ENCODE data around the gene ACKR3. TPM values are rescaled to one million over a fixed set of nuclear protein-coding genes. Genes with fewer than 3 reads are reported as not detected.

Gene ACKR3
- total and polyA plus RNA-seq, 2 donors (not counting 1 experiment from before 2014, with no cell fraction given), result 7.1 to 15.3 TPM

DNA sequence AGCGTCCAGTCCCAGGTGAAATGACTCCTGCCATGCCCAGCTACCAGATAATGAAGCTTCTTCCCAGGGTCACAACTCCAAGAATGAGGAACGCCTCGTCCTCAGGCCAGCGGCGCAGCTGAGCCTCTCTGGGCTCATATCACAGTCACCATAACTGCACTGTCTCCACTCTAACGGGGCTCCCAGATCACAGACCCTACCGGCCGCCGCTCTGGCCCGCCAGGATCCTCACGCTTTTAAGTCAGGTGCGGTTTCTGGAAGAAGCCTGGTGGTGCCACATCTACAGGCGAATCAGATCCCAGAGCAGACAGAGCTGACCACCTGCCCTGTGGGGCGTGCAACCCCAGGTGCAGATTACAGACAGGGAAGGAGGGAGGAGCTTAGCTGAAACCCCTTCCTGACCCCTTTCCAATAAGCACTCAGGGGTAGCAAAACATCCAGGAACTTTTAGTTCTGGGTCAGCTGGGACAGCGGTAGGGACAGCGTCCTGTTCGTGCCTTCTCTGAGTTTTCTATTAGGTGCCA, 3.7 kb upstream of the ACKR3 start:
- Mint-ChIP-seq H3K9me3 (ENCODE audit: insufficient read depth) (no peaks in the 10 kb centered on the region), H3K4me3 (peak overlapping the region; percentile 49), H3K4me1 (peaks cover 42% of the 10 kb centered on the region), H3K27ac (no peak overlapping the region), H3K27me3 (no peaks in the 10 kb centered on the region)
- Histone ChIP-seq H3K9me3 (ENCODE audit: control extremely low read depth in 1 of 3, control insufficient read depth in 2 of 3, insufficient read depth in 1 of 3, low read length in 2 of 3) (peaks cover 0 to 5% (median 0%) of the 10 kb centered on the region in 3 donors), H3K4me3 (ENCODE audit: control extremely low read depth in 1 of 5, extremely low read depth in 1 of 5, insufficient read depth in 1 of 5, low read depth in 2 of 5, low read length in 4 of 5) (no peak overlapping the region), H3K9ac (ENCODE audit: low read length) (no peak overlapping the region), H3K4me1 (ENCODE audit: control insufficient read depth in 2 of 2, insufficient read depth in 2 of 2, low read length in 2 of 2) (peaks cover 34 to 40% of the 10 kb centered on the region in 2 donors), H4K20me1 (ENCODE audit: control insufficient read depth, insufficient read depth, low read length, poor library complexity, severe bottlenecking) (no peaks in the 10 kb centered on the region), H3K79me2 (ENCODE audit: control insufficient read depth, insufficient read depth, low read length) (no peaks in the 10 kb centered on the region), H3K27me3 (replicated peaks in 1 of 4; ENCODE audit: control extremely low read depth in 1 of 4, control insufficient read depth in 3 of 4, insufficient read depth in 4 of 4, low read length in 3 of 4) (peaks cover 0 to 4% (median 0%) of the 10 kb centered on the region in 4 experiments), H3K36me3 (replicated peaks in 1 of 2; ENCODE audit: control extremely low read depth in 1 of 2, control insufficient read depth in 1 of 2, extremely low read depth in 1 of 2, insufficient read depth in 2 of 2, low read length in 1 of 2) (no peaks in the 10 kb centered on the region), H3K4me2 (replicated peaks; ENCODE audit: low read depth, low read length, poor library complexity, severe bottlenecking) (no peak overlapping the region), H3K27ac (ENCODE audit: low read length in 2 of 2) (no peak overlapping the region), H2AFZ (ENCODE audit: insufficient read depth, low read depth, low read length, poor library complexity, severe bottlenecking) (no peak overlapping the region)
- no peak for DNase-seq
- TF ChIP-seq, protein P1, sequence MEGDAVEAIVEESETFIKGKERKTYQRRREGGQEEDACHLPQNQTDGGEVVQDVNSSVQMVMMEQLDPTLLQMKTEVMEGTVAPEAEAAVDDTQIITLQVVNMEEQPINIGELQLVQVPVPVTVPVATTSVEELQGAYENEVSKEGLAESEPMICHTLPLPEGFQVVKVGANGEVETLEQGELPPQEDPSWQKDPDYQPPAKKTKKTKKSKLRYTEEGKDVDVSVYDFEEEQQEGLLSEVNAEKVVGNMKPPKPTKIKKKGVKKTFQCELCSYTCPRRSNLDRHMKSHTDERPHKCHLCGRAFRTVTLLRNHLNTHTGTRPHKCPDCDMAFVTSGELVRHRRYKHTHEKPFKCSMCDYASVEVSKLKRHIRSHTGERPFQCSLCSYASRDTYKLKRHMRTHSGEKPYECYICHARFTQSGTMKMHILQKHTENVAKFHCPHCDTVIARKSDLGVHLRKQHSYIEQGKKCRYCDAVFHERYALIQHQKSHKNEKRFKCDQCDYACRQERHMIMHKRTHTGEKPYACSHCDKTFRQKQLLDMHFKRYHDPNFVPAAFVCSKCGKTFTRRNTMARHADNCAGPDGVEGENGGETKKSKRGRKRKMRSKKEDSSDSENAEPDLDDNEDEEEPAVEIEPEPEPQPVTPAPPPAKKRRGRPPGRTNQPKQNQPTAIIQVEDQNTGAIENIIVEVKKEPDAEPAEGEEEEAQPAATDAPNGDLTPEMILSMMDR (IDR thresholded peaks at IDR 0.05), result no peak
- no peak for TF ChIP-seq EZH2 (IDR thresholded peaks at IDR 0.05; ENCODE audit: borderline replicate concordance, insufficient read depth, low read depth, low read length, poor library complexity, severe bottlenecking)
- ATAC-seq (ENCODE audit: low read depth), result no peak
- intact Hi-C loops (cut with micrococcal nuclease), result loop anchor here (5.0 to 10.0 kb wide), 2 partner anchors 34 to 519 kb away; partner anchors contain the start of gene COPS8
- POLR2A ChIA-PET, result no interaction called here
- 95% methylated on average over 14 of the region's 17 CpGs for WGBS (ENCODE audit: insufficient coverage)
- CTCF ChIA-PET, result interaction anchor here (2.1 to 11.2 kb wide), 3 partner anchors 18 to 55 kb away, joined by 6 to 429 read pairs (median 77); a partner anchor contains a TSS

DNA sequence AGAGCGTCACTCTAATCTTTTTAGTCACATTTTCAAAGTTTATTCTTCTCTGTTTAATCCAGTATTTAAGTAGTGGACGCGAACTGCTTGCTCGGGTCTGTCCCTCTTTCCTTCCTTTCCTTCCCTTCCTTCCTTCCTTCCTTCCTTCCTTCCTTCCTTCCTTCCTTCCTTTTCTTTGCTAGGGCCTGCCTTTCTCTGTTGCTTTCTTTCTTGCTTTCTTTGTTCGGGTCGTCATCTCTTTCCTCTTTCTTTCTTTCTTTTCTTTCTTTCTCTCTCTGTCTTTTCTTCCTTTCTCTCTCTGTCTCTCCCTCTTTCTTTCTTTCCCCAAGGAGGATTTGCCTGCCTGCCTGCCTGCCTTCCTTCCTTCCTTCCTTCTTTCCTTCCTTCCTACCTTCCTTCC, 3.0 kb upstream of the ACKR3 start:
- intact Hi-C loops (cut with micrococcal nuclease), result loop anchor here (5.0 to 10.0 kb wide), 2 partner anchors 34 to 518 kb away; partner anchors contain the start of gene COPS8
- no peak for ATAC-seq (ENCODE audit: low read depth)

More for the DNA sequence above, 3.0 kb upstream of the ACKR3 start:
- H3K9me3 Mint-ChIP-seq (ENCODE audit: insufficient read depth), result no peaks in the 10 kb centered on the region
- 91% methylated on average over 6 of the region's 6 CpGs for WGBS (ENCODE audit: insufficient coverage)
- H3K4me1 ChIP-seq (ENCODE audit: control insufficient read depth in 2 of 2, insufficient read depth in 2 of 2, low read length in 2 of 2), result peaks cover 39 to 45% of the 10 kb centered on the region in 2 donors
- H3K27ac ChIP-seq (ENCODE audit: low read length in 2 of 2), result no peak overlapping the region
- H3K36me3 ChIP-seq (replicated peaks in 1 of 2; ENCODE audit: control extremely low read depth in 1 of 2, control insufficient read depth in 1 of 2, extremely low read depth in 1 of 2, insufficient read depth in 2 of 2, low read length in 1 of 2), result no peaks in the 10 kb centered on the region
- no peak overlapping the region for H3K4me3 ChIP-seq (ENCODE audit: control extremely low read depth in 1 of 5, extremely low read depth in 1 of 5, insufficient read depth in 1 of 5, low read depth in 2 of 5, low read length in 4 of 5)
- H3K9ac ChIP-seq (ENCODE audit: low read length), result no peak overlapping the region
- H3K27ac Mint-ChIP-seq, result no peak overlapping the region
- H3K9me3 ChIP-seq (ENCODE audit: control extremely low read depth in 1 of 3, control insufficient read depth in 2 of 3, insufficient read depth in 1 of 3, low read length in 2 of 3), result peaks cover 0 to 5% (median 0%) of the 10 kb centered on the region in 3 donors
- TF ChIP-seq EZH2 (IDR thresholded peaks at IDR 0.05; ENCODE audit: borderline replicate concordance, insufficient read depth, low read depth, low read length, poor library complexity, severe bottlenecking), result no peak
- TF ChIP-seq, protein P1 (IDR thresholded peaks at IDR 0.05), result no peak
- H3K27me3 Mint-ChIP-seq, result no peaks in the 10 kb centered on the region
- H3K27me3 ChIP-seq (replicated peaks in 1 of 4; ENCODE audit: control extremely low read depth in 1 of 4, control insufficient read depth in 3 of 4, insufficient read depth in 4 of 4, low read length in 3 of 4), result peaks cover 0 to 4% (median 0%) of the 10 kb centered on the region in 4 experiments
- ChIA-PET POLR2A (no interaction called here), CTCF (interaction anchor here (2.1 to 11.2 kb wide), 3 partner anchors 19 to 56 kb away, joined by 6 to 429 read pairs (median 77); a partner anchor contains a TSS)
- no peaks in the 10 kb centered on the region for H4K20me1 ChIP-seq (ENCODE audit: control insufficient read depth, insufficient read depth, low read length, poor library complexity, severe bottlenecking)
- H3K79me2 ChIP-seq (ENCODE audit: control insufficient read depth, insufficient read depth, low read length), result no peaks in the 10 kb centered on the region
- no peak overlapping the region for H2AFZ ChIP-seq (ENCODE audit: insufficient read depth, low read depth, low read length, poor library complexity, severe bottlenecking)
- peaks cover 46% of the 10 kb centered on the region for H3K4me1 Mint-ChIP-seq
- no peak overlapping the region for H3K4me2 ChIP-seq (replicated peaks; ENCODE audit: low read depth, low read length, poor library complexity, severe bottlenecking)
- DNase-seq, result no peak
- H3K4me3 Mint-ChIP-seq, result peak overlapping the region; percentile 49
